ENCODE measurements around the gene PRPF38A. TPM values are rescaled to one million over a fixed set of nuclear protein-coding genes. Genes with fewer than 3 reads are reported as not detected.

The PRPF38A gene
- total RNA-seq, 1 donor from 2014 or later = 19.5 TPM

DNA sequence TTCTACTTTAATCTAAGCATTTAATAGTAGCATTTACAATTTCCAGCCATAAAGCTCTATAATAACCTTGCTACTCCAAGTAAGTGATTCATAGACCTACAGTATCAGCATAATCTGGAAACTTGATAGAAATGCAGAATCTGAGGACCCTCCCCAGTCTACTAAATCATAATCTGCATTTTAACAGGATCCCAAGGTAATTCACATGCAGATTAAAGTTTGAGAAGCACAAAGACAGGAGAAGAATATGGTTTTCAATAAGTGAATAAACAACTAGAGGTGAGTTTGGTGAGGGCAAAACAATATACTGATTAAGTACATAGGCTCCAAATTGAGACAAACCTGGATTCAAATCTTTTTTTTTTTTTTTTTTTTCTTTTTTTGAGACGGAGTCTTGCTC lies 57.4 kb downstream of the PRPF38A start:
- DNase-seq = no peak

DNA sequence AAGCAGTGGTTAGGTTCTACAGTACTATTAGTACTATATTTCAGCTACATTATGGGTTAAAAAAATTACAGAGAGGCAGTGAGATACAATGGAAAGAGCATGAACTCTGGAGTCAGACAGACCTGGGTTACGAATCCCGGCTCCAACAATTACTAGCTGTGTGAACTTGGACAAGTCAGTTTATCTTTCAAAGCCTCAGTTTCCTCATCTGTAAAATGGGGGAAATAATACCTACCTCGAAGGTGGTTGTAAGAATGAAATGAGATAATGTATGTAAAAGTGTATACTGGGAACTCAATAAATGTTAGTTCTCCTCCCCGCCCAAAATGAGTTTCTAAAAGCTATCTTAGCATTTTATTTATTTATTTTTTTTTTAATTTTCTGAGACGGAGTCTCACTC lies 59.5 kb downstream of the PRPF38A start:
- DNase-seq = no peak

DNA sequence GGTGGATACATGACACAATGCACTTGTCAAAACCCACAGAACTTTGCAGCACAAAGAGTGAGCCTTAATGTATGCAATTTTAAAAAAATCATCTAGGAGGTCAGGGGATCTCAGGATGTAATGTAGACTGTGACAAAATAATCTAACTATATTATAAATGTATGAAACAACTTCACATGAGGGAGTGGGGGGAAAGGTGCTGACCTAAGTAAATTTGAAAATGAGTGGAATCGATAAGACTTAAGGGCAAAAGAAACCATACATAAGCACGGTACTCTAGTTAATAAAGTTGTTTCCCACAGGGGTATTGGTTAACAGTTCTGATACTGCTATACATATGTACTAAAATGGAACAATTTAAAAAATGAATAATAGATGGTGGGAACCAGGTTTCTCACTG lies 64.7 kb downstream of the PRPF38A start:
- no peak for DNase-seq

Other genes starting within 250 kb of the PRPF38A start
- gene CC2D1B, start 38.4 kb upstream of the PRPF38A start, total RNA-seq = 10.1 TPM
- gene ORC1, start 179 bp upstream of the PRPF38A start, total RNA-seq = 0.94 TPM
- gene TUT4, start 148.5 kb downstream of the PRPF38A start, total RNA-seq = 159 TPM
- gene GPX7, start 197.8 kb downstream of the PRPF38A start, total RNA-seq = 20.9 TPM
- not detected for gene SHISAL2A, start 228.6 kb downstream of the PRPF38A start, total RNA-seq